Activated CD4-positive, alpha-beta T cell treated with anti-CD3 and anti-CD28 coated beads, Interleukin-2, amount 10 ng/mL, durations not matched to agents 24 days and 14 days (primary cell): Measurements from ENCODE around the gene CLIC6. TPM values are rescaled to one million over a fixed set of nuclear protein-coding genes. Genes with fewer than 3 reads are reported as not detected.

Source experiments
- DNase-seq: peaks from one replicate; pipeline ENCODE4 v3.0.0; 2022
- H3K27ac Mint-ChIP-seq: one replicate; pipeline ENCODE4 v1.8.0; 2022; ENCODE audit warnings: mild to moderate bottlenecking, mixed read lengths
- H3K27me3 Mint-ChIP-seq: one replicate; pipeline ENCODE4 v1.8.0; 2022; ENCODE audit warnings: mixed read lengths
- H3K36me3 Mint-ChIP-seq: one replicate; pipeline ENCODE4 v1.8.0; 2022; ENCODE audit warnings: low read depth, mild to moderate bottlenecking, mixed read lengths
- H3K4me1 Mint-ChIP-seq: one replicate; pipeline ENCODE4 v1.8.0; 2021; ENCODE audit warnings: mixed read lengths
- H3K4me3 Mint-ChIP-seq: one replicate; pipeline ENCODE4 v1.8.0; 2022; ENCODE audit warnings: mild to moderate bottlenecking, moderate library complexity, mixed read lengths
- H3K9me3 Mint-ChIP-seq: one replicate; pipeline ENCODE4 v1.8.0; 2021; ENCODE audit warnings: mixed read lengths
- intact Hi-C: fragments of 100-400 bp; cut with micrococcal nuclease; formaldehyde crosslinking; loops from one replicate; pipeline ENCODE4 v1.15.1; 2023
- total RNA-seq: library from RNA; stranded (reverse); gene quantifications from 2 replicates; pipeline ENCODE4 v1.2.3, GENCODE V29; 2022

CLIC6 gene
- total RNA-seq, 1 donor from 2014 or later: not detected

- H3K27ac Mint-ChIP-seq: no peak overlapping the region
- no peaks in the 10 kb centered on the region for H3K36me3 Mint-ChIP-seq
- intact Hi-C loops: no loop called here
- no peak for DNase-seq
- peak overlapping the region; percentile 26 for H3K4me3 Mint-ChIP-seq
- H3K9me3 Mint-ChIP-seq: no peaks in the 10 kb centered on the region
- H3K4me1 Mint-ChIP-seq: peaks cover 3% of the 10 kb centered on the region
- H3K27me3 Mint-ChIP-seq: peaks cover 68% of the 10 kb centered on the region
Measured at GRCh38 chr21:34670962-34671348, 2.2 kb downstream of the CLIC6 start.

- no peaks in the 10 kb centered on the region for H3K36me3 Mint-ChIP-seq
- intact Hi-C loops: no loop called here
- no peak overlapping the region for H3K4me3 Mint-ChIP-seq
- DNase-seq: no peak
- H3K9me3 Mint-ChIP-seq: no peaks in the 10 kb centered on the region
- H3K27ac Mint-ChIP-seq: no peak overlapping the region
- peaks cover 67% of the 10 kb centered on the region for H3K27me3 Mint-ChIP-seq
- peaks cover 3% of the 10 kb centered on the region for H3K4me1 Mint-ChIP-seq
Measured at GRCh38 chr21:34671462-34671861, 2.7 kb downstream of the CLIC6 start.

DNA sequence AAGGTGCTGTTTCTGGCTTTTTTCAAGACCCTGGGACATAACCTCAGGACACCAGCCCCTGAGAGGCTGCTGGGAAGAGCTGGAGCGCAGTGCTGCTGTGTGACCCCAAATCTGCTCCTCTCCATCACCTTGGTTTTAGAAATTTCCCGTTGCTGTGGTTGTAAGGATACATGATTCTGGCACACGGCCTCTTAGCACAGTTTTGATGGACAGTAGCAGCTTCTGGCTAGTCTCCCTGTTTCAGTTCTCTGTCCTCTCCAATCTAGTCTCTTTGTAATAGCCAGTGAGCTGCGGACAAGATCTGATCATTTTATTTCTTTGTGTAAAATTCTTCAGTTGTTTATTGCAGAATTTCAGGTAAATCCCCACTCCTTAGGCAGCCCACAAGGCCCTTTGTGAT is 3.1 kb downstream of the CLIC6 start:
- no peak overlapping the region for H3K27ac Mint-ChIP-seq

DNA sequence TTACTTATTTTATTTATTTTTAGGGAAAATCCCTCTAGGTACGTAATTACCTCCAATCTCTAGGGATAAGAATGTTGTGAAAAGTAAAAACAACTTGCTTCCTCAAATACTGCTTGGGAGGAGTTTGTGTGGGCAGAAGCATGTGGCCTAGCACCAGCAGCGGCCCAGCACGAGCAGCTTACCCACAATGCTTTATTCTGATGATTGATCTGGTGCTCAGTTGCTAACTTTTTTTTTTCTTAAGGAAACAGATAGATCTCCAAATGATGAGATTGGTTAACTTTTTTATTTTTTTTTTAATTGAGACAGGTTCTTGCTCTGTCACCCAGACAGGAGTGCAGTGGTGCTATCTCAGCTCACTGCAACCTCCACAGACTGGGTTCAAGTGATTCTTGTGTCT is 4.2 kb downstream of the CLIC6 start:
- intact Hi-C loops: no loop called here
- peaks cover 54% of the 10 kb centered on the region for H3K27me3 Mint-ChIP-seq
- no peak for DNase-seq
- no peaks in the 10 kb centered on the region for H3K9me3 Mint-ChIP-seq
- no peak overlapping the region for H3K27ac Mint-ChIP-seq
- no peaks in the 10 kb centered on the region for H3K36me3 Mint-ChIP-seq
- H3K4me1 Mint-ChIP-seq: peaks cover 3% of the 10 kb centered on the region
- no peak overlapping the region for H3K4me3 Mint-ChIP-seq

More for the DNA sequence above, 3.1 kb downstream of the CLIC6 start:
- H3K4me1 Mint-ChIP-seq: peaks cover 3% of the 10 kb centered on the region
- intact Hi-C loops: no loop called here
- H3K36me3 Mint-ChIP-seq: no peaks in the 10 kb centered on the region
- no peak for DNase-seq
- H3K27me3 Mint-ChIP-seq: peaks cover 63% of the 10 kb centered on the region
- H3K4me3 Mint-ChIP-seq: no peak overlapping the region
- H3K9me3 Mint-ChIP-seq: no peaks in the 10 kb centered on the region

DNA sequence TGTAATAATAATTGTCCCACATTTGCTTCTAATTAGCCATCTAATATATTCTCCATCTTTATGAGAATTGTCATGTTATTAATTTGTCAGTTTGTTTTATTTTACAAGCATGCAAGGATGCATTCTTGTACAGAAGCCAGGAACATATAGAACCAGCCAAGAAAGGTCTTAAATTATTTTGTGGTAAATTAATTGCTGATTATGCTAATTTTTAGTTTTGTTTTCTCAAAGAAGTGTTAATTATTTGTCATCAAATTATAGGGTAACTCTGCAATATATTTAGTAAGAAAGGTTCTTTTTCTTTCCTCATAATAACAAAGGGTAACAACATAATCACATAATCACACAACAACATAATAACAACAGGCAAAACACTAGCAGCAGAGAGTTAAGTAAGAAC is 5.7 kb downstream of the CLIC6 start:
- Mint-ChIP-seq H3K9me3 (peaks cover 4% of the 10 kb centered on the region), H3K36me3 (no peaks in the 10 kb centered on the region), H3K27ac (no peak overlapping the region), H3K4me1 (peaks cover 6% of the 10 kb centered on the region), H3K27me3 (peaks cover 42% of the 10 kb centered on the region), H3K4me3 (no peak overlapping the region)
- DNase-seq: no peak
- intact Hi-C loops: no loop called here

GRCh38 chr21:34675871-34676270 is 7.1 kb downstream of the CLIC6 start:
- Mint-ChIP-seq H3K4me3 (no peak overlapping the region), H3K36me3 (no peaks in the 10 kb centered on the region), H3K9me3 (peaks cover 12% of the 10 kb centered on the region), H3K4me1 (peaks cover 6% of the 10 kb centered on the region), H3K27me3 (peaks cover 36% of the 10 kb centered on the region), H3K27ac (no peak overlapping the region)
- intact Hi-C loops: no loop called here
- no peak for DNase-seq

DNA sequence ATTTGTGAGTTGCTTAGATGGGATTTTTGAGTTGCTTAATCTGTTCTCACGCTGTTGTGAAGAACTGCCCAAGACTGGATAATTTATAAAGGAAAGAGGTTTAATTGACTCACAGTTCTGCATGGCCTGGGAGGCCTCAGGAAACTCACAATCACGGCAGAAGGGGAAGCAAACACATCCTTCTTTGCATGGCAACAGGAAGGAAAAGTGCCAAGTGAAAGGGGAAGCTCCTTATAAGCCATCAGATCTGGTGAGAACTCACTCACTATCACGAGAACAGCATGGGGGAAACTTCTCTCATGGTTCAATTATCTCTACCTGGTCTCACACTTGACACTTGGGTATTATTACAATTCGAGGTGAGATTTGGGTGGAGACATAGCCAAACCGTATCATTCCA is 10.3 kb downstream of the CLIC6 start:
- peaks cover 19% of the 10 kb centered on the region for H3K9me3 Mint-ChIP-seq
- no peaks in the 10 kb centered on the region for H3K36me3 Mint-ChIP-seq
- intact Hi-C loops: no loop called here
- H3K4me3 Mint-ChIP-seq: no peak overlapping the region
- peaks cover 11% of the 10 kb centered on the region for H3K27me3 Mint-ChIP-seq
- no peak overlapping the region for H3K27ac Mint-ChIP-seq
- no peak for DNase-seq
- peaks cover 2% of the 10 kb centered on the region for H3K4me1 Mint-ChIP-seq

- no peak for DNase-seq
- intact Hi-C loops: no loop called here
- Mint-ChIP-seq H3K36me3 (no peaks in the 10 kb centered on the region), H3K27ac (no peak overlapping the region), H3K4me3 (no peak overlapping the region), H3K4me1 (peaks cover 2% of the 10 kb centered on the region), H3K27me3 (peaks cover 17% of the 10 kb centered on the region), H3K9me3 (peaks cover 17% of the 10 kb centered on the region)
Measured at GRCh38 chr21:34684174-34684876, 15.5 kb downstream of the CLIC6 start.

DNA sequence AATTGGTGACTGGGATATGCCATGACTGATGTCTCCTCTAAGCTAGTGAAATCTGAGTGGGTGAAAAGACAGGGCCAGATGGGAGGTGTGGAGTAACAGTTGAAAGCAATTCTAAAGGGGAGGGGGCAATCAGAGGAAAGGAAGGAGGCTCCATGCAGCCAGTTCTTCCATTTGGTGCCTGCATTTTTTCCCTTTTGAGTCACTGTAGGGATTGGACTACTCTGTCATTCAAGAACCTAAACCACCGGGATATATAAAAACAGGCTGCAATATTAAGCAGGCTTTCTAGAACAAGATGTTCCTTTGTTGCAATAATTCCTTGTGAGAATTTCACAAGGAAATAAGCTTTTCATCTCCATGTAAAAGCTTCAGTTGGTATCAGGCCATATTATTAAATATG is 18.3 kb downstream of the CLIC6 start:
- Mint-ChIP-seq H3K27me3 (peaks cover 37% of the 10 kb centered on the region), H3K27ac (no peak overlapping the region), H3K36me3 (no peaks in the 10 kb centered on the region), H3K4me3 (no peak overlapping the region), H3K9me3 (peaks cover 6% of the 10 kb centered on the region), H3K4me1 (peaks cover 2% of the 10 kb centered on the region)
- no peak for DNase-seq
- intact Hi-C loops: no loop called here

GRCh38 chr21:34687745-34688144 is 19.0 kb downstream of the CLIC6 start:
- Mint-ChIP-seq H3K27ac (no peak overlapping the region), H3K36me3 (no peaks in the 10 kb centered on the region), H3K9me3 (peaks cover 6% of the 10 kb centered on the region), H3K4me1 (peaks cover 2% of the 10 kb centered on the region), H3K27me3 (peaks cover 43% of the 10 kb centered on the region), H3K4me3 (no peak overlapping the region)
- intact Hi-C loops: no loop called here
- no peak for DNase-seq

GRCh38 chr21:34688145-34688544 is 19.4 kb downstream of the CLIC6 start:
- DNase-seq: peak; percentile 85
- Mint-ChIP-seq H3K4me1 (peaks cover 2% of the 10 kb centered on the region), H3K36me3 (no peaks in the 10 kb centered on the region), H3K27ac (no peak overlapping the region), H3K4me3 (no peak overlapping the region), H3K9me3 (peaks cover 5% of the 10 kb centered on the region), H3K27me3 (peaks cover 44% of the 10 kb centered on the region)
- intact Hi-C loops: no loop called here

DNA sequence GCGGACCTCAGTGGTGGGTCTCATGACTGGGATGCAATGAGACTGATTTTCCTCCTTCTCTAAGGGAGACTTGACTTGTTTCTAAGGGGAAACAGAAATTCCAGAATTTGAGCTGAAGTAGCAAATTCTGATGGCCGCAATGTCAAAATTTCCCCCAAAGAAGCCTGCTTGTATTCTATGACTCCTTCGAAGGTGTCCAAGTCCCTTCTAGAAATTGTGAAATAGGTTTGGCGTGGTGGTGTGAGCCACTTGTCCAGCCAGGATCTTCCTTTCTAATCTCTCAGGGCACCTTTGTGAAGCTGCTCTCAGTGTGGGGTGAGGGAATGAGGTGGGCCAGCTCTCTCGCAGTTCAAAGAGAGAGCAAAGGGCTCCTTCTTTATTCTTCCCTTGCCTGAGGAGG is 19.9 kb downstream of the CLIC6 start:
- H3K9me3 Mint-ChIP-seq: no peaks in the 10 kb centered on the region
- no peak overlapping the region for H3K4me3 Mint-ChIP-seq
- H3K36me3 Mint-ChIP-seq: no peaks in the 10 kb centered on the region

DNA sequence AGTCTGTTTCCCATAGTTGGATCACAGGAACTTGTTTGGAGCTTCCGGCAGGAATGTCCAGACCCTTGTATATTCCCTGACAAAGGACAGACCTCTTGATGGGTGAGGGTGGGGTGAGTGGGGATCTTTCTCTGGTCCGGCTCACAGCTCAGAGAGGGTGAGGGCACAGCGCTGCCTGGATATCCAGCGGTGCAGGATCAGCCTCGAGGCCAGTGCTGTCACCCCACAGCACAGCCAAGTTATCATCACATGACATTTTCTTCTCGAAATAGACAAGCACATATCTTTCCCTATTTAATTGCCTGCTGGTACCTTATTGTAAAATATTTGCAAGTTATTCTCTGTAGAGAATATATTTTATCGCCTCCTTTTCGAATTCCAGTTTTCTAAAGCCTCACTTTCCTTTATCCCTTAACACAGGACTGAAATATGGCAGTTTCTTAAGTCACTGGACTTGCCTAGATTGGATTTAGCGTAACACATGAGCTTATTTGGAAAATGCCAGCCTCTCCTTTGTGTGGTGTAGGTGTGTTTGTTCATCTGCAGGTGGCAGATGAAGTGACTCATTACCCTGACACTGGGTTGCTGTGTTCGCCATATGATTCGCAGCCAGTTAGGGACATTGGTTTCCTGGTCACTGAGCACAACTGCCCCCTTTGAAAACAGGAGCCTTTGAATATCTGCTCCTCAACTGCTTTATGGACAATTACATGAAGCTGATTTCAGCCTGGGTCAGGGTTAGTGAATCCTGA is 21.4 kb downstream of the CLIC6 start:
- H3K4me3 Mint-ChIP-seq: no peak overlapping the region
- H3K4me1 Mint-ChIP-seq: peaks cover 2% of the 10 kb centered on the region
- peaks cover 39% of the 10 kb centered on the region for H3K27me3 Mint-ChIP-seq
- DNase-seq: no peak
- intact Hi-C loops: loop anchor here (5.0 kb wide), 2 partner anchors 197 to 707 kb away; no protein-coding TSS in a partner anchor
- H3K9me3 Mint-ChIP-seq: no peaks in the 10 kb centered on the region
- H3K36me3 Mint-ChIP-seq: no peaks in the 10 kb centered on the region
- no peak overlapping the region for H3K27ac Mint-ChIP-seq

More for the DNA sequence above, 19.9 kb downstream of the CLIC6 start:
- no peak overlapping the region for H3K27ac Mint-ChIP-seq
- peaks cover 2% of the 10 kb centered on the region for H3K4me1 Mint-ChIP-seq
- intact Hi-C loops: no loop called here
- peaks cover 42% of the 10 kb centered on the region for H3K27me3 Mint-ChIP-seq
- DNase-seq: no peak

GRCh38 chr21:34690793-34691175 is 22.0 kb downstream of the CLIC6 start:
- intact Hi-C loops: loop anchor here (5.0 kb wide), 2 partner anchors 197 to 707 kb away; no protein-coding TSS in a partner anchor
- Mint-ChIP-seq H3K27ac (no peak overlapping the region), H3K4me1 (peaks cover 4% of the 10 kb centered on the region), H3K36me3 (no peaks in the 10 kb centered on the region), H3K27me3 (peaks cover 39% of the 10 kb centered on the region), H3K4me3 (no peak overlapping the region), H3K9me3 (no peaks in the 10 kb centered on the region)
- DNase-seq: no peak
